HFFc6 (cell line): ENCODE results near the gene CFAP100. TPM values are rescaled to one million over a fixed set of nuclear protein-coding genes. Genes with fewer than 3 reads are reported as not detected.

Experiments used
- DNase-seq: peaks from one replicate; pipeline ENCODE4 v3.0.0-alpha.2; 2018
- H3K27ac Mint-ChIP-seq: 2 replicates; pipeline ENCODE4 v1.8.0; 2020; ENCODE audit warnings: mild to moderate bottlenecking, mixed read lengths
- H3K27me3 Mint-ChIP-seq: 2 replicates; pipeline ENCODE4 v1.8.0; 2021; ENCODE audit warnings: mild to moderate bottlenecking, moderate library complexity, mixed read lengths; ENCODE audit not compliant: insufficient read depth
- H3K36me3 Mint-ChIP-seq: 2 replicates; pipeline ENCODE4 v1.8.0; 2021; ENCODE audit warnings: low read depth, mixed read lengths
- H3K4me1 Mint-ChIP-seq: 2 replicates; pipeline ENCODE4 v1.8.0; 2020; ENCODE audit warnings: low read depth, mixed read lengths
- H3K4me3 Mint-ChIP-seq: 2 replicates; pipeline ENCODE4 v1.8.0; 2020; ENCODE audit warnings: mild to moderate bottlenecking, moderate library complexity, mixed read lengths
- H3K9me3 Mint-ChIP-seq: 2 replicates; pipeline ENCODE4 v1.8.0; 2020; ENCODE audit warnings: mild to moderate bottlenecking, mixed read lengths
- long read RNA-seq: library from polyadenylated mRNA; unstranded; transcript quantifications from one replicate; pipeline ENCODE4 v2.0.0, GENCODE V29; 2019
- total RNA-seq, 6 experiments: library from RNA; stranded (reverse); fragmentation: NEBNext Ultra II Directional; extraction: Animal tissue kit (Norgen Biotek cat#: 25700); gene quantifications; 2 replicates in 1 of 6; 3 replicates in 5 of 6; pipeline ENCODE4 v1.2.3, GENCODE V29; 2021
- TF ChIP-seq, protein P1 (sequence below): fragments of 200-600 bp; sonication (generic); IDR thresholded peaks from 2 replicates; pipeline ENCODE4 v1.5.0; 2021; ENCODE audit warnings: antibody characterized with exemption, mild to moderate bottlenecking

CFAP100 gene
- not detected for total RNA-seq
- long read RNA-seq, result 0 reads

DNA sequence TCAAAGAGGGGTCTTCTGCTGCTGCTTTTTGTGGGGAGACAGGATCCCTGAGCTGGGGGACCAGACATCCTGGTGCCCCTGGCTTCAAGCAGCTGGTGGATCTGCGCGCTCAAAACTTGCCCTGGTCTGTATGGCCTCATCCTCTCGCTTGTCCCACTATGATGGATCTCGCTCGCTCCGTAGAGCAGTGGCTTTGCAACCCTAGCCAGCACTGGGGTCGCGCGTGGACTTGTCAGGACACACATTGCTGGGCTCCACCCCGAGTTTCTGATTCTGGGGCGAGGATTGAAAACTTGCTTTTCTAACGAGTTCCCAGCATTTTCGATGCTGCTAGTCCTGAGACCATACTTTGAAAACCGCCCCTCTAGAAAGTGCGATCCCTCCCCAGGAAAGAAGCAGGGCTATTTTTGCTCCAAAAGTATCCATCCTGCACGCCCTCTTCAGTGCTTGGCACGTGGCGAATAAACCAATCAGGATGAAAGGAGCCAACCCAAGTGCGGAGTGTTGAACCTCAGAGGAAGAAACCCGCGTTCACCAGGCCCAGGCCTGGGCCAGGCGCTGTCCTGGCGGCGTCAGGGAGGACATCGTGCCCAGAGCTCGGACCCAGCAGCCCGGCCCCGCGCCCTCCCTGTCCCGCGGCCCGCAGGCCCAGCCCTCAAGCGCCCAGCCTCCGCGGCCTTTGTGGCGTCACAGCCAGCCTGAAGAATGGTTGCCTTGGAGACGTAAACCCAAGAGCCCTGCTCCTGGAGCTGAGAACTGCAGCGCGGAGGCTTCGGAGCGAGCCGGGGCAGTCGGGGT is at the start of gene CFAP100:
Gene CFAP100 (plus strand): TSS at position 731 of the 798 bp plus-strand sequence. CDS start 1,092 bp downstream, outside the sequence.
- Mint-ChIP-seq H3K27me3 (peaks cover 35% of the 10 kb centered on the region), H3K27ac (no peak within 1 kb of the TSS), H3K36me3 (no peaks in the 10 kb centered on the region), H3K4me1 (peaks cover 5% of the 10 kb centered on the region), H3K9me3 (no peaks in the 10 kb centered on the region), H3K4me3 (no peak within 1 kb of the TSS)
- DNase-seq, result no peak
- TF ChIP-seq, protein P1, sequence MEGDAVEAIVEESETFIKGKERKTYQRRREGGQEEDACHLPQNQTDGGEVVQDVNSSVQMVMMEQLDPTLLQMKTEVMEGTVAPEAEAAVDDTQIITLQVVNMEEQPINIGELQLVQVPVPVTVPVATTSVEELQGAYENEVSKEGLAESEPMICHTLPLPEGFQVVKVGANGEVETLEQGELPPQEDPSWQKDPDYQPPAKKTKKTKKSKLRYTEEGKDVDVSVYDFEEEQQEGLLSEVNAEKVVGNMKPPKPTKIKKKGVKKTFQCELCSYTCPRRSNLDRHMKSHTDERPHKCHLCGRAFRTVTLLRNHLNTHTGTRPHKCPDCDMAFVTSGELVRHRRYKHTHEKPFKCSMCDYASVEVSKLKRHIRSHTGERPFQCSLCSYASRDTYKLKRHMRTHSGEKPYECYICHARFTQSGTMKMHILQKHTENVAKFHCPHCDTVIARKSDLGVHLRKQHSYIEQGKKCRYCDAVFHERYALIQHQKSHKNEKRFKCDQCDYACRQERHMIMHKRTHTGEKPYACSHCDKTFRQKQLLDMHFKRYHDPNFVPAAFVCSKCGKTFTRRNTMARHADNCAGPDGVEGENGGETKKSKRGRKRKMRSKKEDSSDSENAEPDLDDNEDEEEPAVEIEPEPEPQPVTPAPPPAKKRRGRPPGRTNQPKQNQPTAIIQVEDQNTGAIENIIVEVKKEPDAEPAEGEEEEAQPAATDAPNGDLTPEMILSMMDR, result no peak

DNA sequence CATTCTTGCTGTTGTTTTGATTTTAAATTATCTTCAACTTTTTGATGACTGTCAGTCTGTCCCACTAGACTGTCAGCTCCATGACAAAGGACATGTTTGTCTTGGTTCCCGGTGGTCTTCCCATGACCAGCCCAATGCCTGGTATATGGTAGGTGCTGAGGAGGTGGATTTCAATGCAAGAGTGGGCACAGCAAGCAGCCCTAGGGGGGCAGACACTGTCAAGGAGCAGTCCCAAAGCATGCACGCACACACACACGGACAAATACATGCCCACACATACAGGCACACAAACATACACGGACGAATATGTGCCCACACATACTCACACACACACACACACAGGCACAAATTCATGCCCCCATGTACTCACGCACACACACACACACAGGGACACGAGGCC is 49.5 kb upstream of the CFAP100 start:
- H3K27ac Mint-ChIP-seq, result no peak overlapping the region
- TF ChIP-seq, protein P1, result no peak
- no peaks in the 10 kb centered on the region for H3K4me1 Mint-ChIP-seq

DNA sequence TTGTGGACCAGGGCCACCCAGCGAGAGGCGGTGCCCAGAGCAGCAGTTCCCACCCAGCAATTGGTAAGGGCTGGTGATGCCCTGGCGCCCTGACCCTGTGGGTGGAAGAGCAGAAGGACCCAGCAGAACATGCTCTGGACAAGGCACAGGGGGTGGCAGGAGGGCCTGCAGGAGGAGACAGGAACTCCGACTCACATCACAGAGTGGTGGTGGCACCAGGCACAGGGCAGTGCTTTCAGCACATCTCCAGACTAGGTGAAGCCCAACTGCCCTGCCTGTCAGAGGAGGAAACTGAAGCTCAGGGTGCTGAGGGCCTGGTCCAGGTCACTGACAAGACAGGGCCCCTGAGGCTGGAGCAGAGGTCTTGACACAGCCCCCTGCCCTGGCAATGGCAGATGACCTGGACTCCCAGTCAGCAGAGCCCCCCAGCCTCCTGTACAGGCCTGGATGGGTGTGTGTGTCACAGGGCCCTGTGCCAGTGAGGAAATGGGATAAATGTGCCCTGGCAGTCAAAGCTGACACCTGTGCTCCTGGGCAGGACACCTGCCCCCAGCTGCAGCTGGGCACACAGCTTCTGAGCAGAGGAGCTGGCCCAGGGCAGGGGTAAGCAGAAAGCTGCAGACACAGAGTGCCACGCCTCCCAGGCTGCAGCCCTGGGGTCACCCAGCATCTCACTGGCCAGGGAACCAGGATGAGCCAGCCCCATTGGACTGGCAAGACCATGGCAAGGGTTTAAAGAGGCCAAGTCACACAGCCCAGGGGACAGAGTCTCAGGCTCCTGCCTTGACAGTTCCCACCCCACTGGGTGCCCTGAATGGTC is 48.9 kb upstream of the CFAP100 start:
- TF ChIP-seq, protein P1, result no peak
- H3K4me1 Mint-ChIP-seq, result no peaks in the 10 kb centered on the region
- DNase-seq, result no peak
- H3K9me3 Mint-ChIP-seq, result no peaks in the 10 kb centered on the region
- no peak overlapping the region for H3K4me3 Mint-ChIP-seq
- H3K27me3 Mint-ChIP-seq, result peaks cover 6% of the 10 kb centered on the region
- no peak overlapping the region for H3K27ac Mint-ChIP-seq
- no peaks in the 10 kb centered on the region for H3K36me3 Mint-ChIP-seq

More for the DNA sequence above, 49.5 kb upstream of the CFAP100 start:
- Mint-ChIP-seq H3K4me3 (no peak overlapping the region), H3K27me3 (peaks cover 6% of the 10 kb centered on the region), H3K36me3 (no peaks in the 10 kb centered on the region), H3K9me3 (no peaks in the 10 kb centered on the region)
- DNase-seq, result no peak

DNA sequence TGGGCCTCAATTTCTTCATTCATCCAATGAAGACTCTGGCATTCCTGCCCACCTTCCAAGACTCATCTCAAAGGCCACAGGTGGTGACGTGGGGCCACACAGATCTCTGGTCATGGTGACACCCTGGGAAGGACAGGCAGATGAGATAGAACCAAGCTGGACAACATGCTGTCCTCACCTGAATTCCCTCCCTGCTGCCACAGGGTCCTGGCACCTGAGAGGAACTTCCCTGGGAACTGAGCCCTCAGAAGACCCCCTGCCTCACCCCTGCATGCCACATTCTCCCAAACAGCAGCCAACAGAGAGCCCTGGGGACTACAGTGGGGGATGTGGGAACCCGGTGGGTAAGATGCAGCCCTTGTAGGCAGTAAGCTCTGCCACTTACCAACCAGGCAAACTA is 48.2 kb upstream of the CFAP100 start:
- Mint-ChIP-seq H3K36me3 (no peaks in the 10 kb centered on the region), H3K4me1 (no peaks in the 10 kb centered on the region), H3K4me3 (no peak overlapping the region), H3K9me3 (no peaks in the 10 kb centered on the region), H3K27ac (no peak overlapping the region), H3K27me3 (peaks cover 4% of the 10 kb centered on the region)
- no peak for DNase-seq
- TF ChIP-seq, protein P1, result no peak

DNA sequence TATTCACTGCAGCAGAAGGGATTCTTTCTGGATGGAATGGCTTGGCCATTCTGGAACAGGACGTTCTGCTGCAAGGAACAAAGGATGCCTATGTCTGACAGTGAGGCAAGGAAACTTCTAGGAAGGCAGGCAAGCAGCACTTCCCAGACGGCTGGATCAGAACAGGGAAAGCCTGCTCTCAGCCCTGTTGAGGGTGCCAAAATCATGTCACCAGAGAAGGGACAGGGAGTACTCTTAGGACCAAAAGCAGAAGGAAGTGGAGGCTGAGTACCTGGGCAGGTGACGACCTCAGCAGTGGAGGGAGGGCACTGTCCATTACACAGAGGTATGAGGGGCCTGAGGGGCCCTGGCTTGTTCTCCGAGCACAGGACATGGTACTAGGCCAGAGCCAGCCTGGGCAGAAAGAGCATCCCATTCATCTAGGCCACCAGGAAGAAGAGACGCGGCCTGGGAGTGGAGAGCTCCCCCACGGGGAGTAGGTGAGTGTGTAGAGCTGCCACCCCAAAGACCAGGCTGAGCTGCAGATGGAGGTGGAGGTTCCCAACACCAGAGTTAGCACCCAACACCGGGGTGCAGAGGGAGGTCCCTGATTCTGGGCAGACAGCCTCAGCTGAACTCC is 47.1 kb upstream of the CFAP100 start:
- H3K9me3 Mint-ChIP-seq, result no peaks in the 10 kb centered on the region
- no peak overlapping the region for H3K27ac Mint-ChIP-seq
- H3K4me3 Mint-ChIP-seq, result no peak overlapping the region
- no peaks in the 10 kb centered on the region for H3K36me3 Mint-ChIP-seq
- no peak for DNase-seq
- peaks cover 3% of the 10 kb centered on the region; the same call in 1 of the 2 replicates for H3K27me3 Mint-ChIP-seq
- TF ChIP-seq, protein P1, result no peak
- no peaks in the 10 kb centered on the region for H3K4me1 Mint-ChIP-seq
